DND-41 (cell line): ENCODE measurements around the gene SKIDA1.

Source experiments
- ATAC-seq: fragments of 200-7000 bp; cut with Tn5 transposase; 3 replicates; pipeline ENCODE4 v1.9.1; 2021; ENCODE audit warnings: low read depth; ENCODE audit not compliant: insufficient read depth
- DNase-seq: peaks from one replicate; pipeline ENCODE4 v3.0.0-alpha.2; 2020
- H2AFZ ChIP-seq: 2 replicates; pipeline ENCODE4 v1.6.0; 2012; ENCODE audit warnings: low read depth, low read length
- H3K27ac ChIP-seq: 2 replicates; pipeline ENCODE4 v1.5.1; 2012; ENCODE audit warnings: low read length, inconsistent platforms
- H3K27me3 ChIP-seq: fragments of 200-600 bp; sonication (generic); 2 replicates; pipeline ENCODE4 v1.6.0; 2012; ENCODE audit warnings: low read length, mild to moderate bottlenecking, inconsistent platforms; ENCODE audit not compliant: insufficient read depth, poor library complexity
- H3K36me3 ChIP-seq: 2 replicates; pipeline ENCODE4 v1.5.1; 2012; ENCODE audit warnings: low read length, inconsistent platforms; ENCODE audit not compliant: insufficient read depth
- H3K4me1 ChIP-seq: 2 replicates; pipeline ENCODE4 v1.5.1; 2012; ENCODE audit warnings: mild to moderate bottlenecking, low read length; ENCODE audit not compliant: insufficient read depth
- H3K4me2 ChIP-seq: 2 replicates; pipeline ENCODE4 v1.6.0; 2012; ENCODE audit warnings: mild to moderate bottlenecking, moderate library complexity, low read length, inconsistent platforms; ENCODE audit not compliant: insufficient read depth
- H3K4me3 ChIP-seq, 2 experiments: fragments of 200-600 bp in 1 of 2; shearing (Covaris generic) in 1 of 2; 2 replicates each; pipeline ENCODE4 v1.5.1; 2012 to 2016; ENCODE audit warnings: inconsistent platforms in 2 of 2, low read length in 2 of 2, mild to moderate bottlenecking in 2 of 2, low read depth in 1 of 2, moderate library complexity in 1 of 2
- H3K79me2 ChIP-seq: 2 replicates; pipeline ENCODE4 v1.6.0; 2012; ENCODE audit warnings: low read length, inconsistent platforms; ENCODE audit not compliant: insufficient read depth
- H3K9ac ChIP-seq: 2 replicates; pipeline ENCODE4 v1.6.0; 2012; ENCODE audit warnings: low read depth, mild to moderate bottlenecking, inconsistent platforms, low read length, moderate library complexity
- H3K9me3 ChIP-seq: 2 replicates; pipeline ENCODE4 v1.5.1; 2012; ENCODE audit warnings: low read length, moderate library complexity, mild to moderate bottlenecking, inconsistent platforms; ENCODE audit not compliant: insufficient read depth, severe bottlenecking
- H4K20me1 ChIP-seq: 2 replicates; pipeline ENCODE4 v1.6.0; 2012; ENCODE audit warnings: low read length; ENCODE audit not compliant: insufficient read depth
- CTCF ChIP-seq: IDR thresholded peaks from 2 replicates; pipeline ENCODE4 v1.5.1; 2012; ENCODE audit warnings: borderline replicate concordance, low read length, moderate library complexity, mild to moderate bottlenecking; ENCODE audit not compliant: poor library complexity, severe bottlenecking; ENCODE audit errors: extremely low read depth
- EZH2 ChIP-seq: IDR thresholded peaks from 3 replicates; pipeline ENCODE4 v1.6.1; 2012; ENCODE audit warnings: borderline replicate concordance, low read depth, mild to moderate bottlenecking, moderate library complexity, low read length, inconsistent platforms; ENCODE audit not compliant: severe bottlenecking

Gene SKIDA1

GRCh38 chr10:21524131-21524525 is 1.4 kb downstream of the SKIDA1 start:
- H3K27ac ChIP-seq, result no peak overlapping the region
- no peaks in the 10 kb centered on the region for H3K79me2 ChIP-seq
- peaks cover 26% of the 10 kb centered on the region for H3K27me3 ChIP-seq
- no peaks in the 10 kb centered on the region for H3K36me3 ChIP-seq
- H2AFZ ChIP-seq, result no peak overlapping the region
- ATAC-seq (no peak), DNase-seq (no peak)
- H3K4me3 ChIP-seq, result no peak overlapping the region
- H3K9ac ChIP-seq, result no peak overlapping the region
- H3K4me1 ChIP-seq, result peaks cover 26% of the 10 kb centered on the region
- no peaks in the 10 kb centered on the region for H3K9me3 ChIP-seq
- TF ChIP-seq CTCF, result no peak
- TF ChIP-seq EZH2, result no peak
- no peak overlapping the region for H3K4me2 ChIP-seq
- H4K20me1 ChIP-seq, result no peaks in the 10 kb centered on the region

DNA sequence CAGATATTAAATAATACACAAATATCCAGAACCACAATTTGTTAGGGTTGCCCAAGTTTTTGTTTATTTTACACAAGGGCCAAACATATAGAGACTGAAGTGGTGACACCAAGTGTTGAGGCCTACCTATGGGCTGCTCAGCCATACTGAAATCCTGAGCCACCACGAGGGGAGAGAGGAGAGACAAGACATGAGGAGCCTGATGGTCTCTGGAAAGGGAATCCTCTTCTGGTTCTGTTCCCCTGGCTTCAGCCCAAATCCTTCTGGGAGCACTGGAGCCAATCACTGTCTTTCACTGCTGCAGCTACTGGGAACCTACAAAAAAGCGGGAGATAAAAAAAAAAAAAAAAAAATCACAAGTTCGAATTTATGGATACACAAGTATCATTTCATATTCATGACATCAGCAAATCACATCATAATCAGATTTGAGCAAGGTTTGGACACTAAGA is 1.9 kb downstream of the SKIDA1 start:
- Histone ChIP-seq H3K27me3 (peaks cover 28% of the 10 kb centered on the region), H4K20me1 (no peaks in the 10 kb centered on the region), H3K27ac (no peak overlapping the region), H2AFZ (no peak overlapping the region), H3K79me2 (no peaks in the 10 kb centered on the region), H3K4me2 (no peak overlapping the region), H3K36me3 (no peaks in the 10 kb centered on the region), H3K4me3 (no peak overlapping the region), H3K9ac (no peak overlapping the region), H3K4me1 (peaks cover 30% of the 10 kb centered on the region), H3K9me3 (no peaks in the 10 kb centered on the region)
- no peak for ATAC-seq
- TF ChIP-seq EZH2, result no peak
- no peak for TF ChIP-seq CTCF
- no peak for DNase-seq

DNA sequence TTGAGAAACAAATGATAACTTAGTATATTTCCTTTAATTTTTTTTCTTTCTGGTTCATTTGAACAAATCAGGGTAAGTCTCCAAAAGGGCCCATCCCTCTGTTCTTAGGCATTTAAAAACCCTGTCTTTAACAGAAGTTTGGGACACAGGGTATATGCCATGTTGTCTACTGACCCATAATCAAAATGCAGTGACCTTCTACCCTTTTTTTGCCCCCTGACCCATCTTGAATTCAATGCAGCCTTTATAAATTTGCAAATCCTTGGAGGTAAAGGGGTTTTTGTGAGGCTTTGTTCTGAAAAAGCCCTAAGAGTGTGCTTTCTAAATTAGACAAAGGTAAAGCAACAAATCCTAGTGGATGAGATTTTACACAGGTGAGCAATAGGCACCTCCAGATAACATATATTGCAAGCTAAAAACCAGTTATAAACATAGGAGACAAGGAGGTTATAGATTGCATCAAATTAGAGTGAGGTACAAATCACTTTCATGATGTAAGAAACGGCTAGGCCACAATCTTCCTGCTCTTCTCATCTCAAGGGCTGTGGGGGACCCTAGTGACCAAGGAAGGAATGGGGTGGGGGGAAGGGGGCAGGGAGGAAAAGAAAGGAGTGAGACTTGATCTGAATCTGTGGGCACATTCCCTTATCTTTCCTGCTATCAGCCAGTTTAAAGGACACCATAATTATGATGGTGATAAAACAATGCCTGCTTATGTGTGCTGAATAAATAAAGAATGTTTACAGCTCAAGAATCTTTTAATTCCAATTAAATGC is 2.7 kb downstream of the SKIDA1 start:
- Histone ChIP-seq H3K4me1 (peaks cover 33% of the 10 kb centered on the region), H3K4me2 (no peak overlapping the region), H4K20me1 (no peaks in the 10 kb centered on the region), H3K27me3 (peaks cover 35% of the 10 kb centered on the region), H3K4me3 (no peak overlapping the region), H3K27ac (no peak overlapping the region), H3K9me3 (no peaks in the 10 kb centered on the region), H3K9ac (no peak overlapping the region), H3K36me3 (no peaks in the 10 kb centered on the region), H3K79me2 (no peaks in the 10 kb centered on the region), H2AFZ (no peak overlapping the region)
- ATAC-seq, result no peak
- TF ChIP-seq EZH2 (no peak), CTCF (no peak)
- DNase-seq, result no peak
